Astrocyte (in vitro differentiated cells and primary cell): ENCODE data around the gene NBDY. TPM values are rescaled to one million over a fixed set of nuclear protein-coding genes. Genes with fewer than 3 reads are reported as not detected.

ENCODE experiments used
- DNase-seq: peaks from one replicate; pipeline ENCODE4 v3.0.0-alpha.2; 2010; ENCODE audit warnings: low read depth
- FAIRE-seq: peaks from 2 replicates; lab custom pipeline; 2011; peaks lifted over from hg19 to GRCh38; lab: Jason Lieb, UNC
- H2AFZ ChIP-seq: 2 replicates; pipeline ENCODE4 v1.6.0; 2012; ENCODE audit warnings: low read depth, low read length, inconsistent platforms
- H3K27ac ChIP-seq: 2 replicates; pipeline ENCODE4 v1.5.1; 2011; ENCODE audit warnings: low read depth, low read length, inconsistent platforms
- H3K27me3 ChIP-seq: 2 replicates; pipeline ENCODE4 v1.6.0; 2011; ENCODE audit warnings: low read length, inconsistent platforms; ENCODE audit not compliant: insufficient read depth
- H3K36me3 ChIP-seq: 2 replicates; pipeline ENCODE4 v1.5.1; 2011; ENCODE audit warnings: low read length, inconsistent platforms; ENCODE audit not compliant: insufficient read depth
- H3K4me1 ChIP-seq: 2 replicates; pipeline ENCODE4 v1.5.1; 2011; ENCODE audit warnings: low read length, inconsistent platforms; ENCODE audit not compliant: insufficient read depth
- H3K4me2 ChIP-seq: 2 replicates; pipeline ENCODE4 v1.6.0; 2012; ENCODE audit warnings: low read length, inconsistent platforms
- H3K4me3 ChIP-seq: 2 replicates; pipeline ENCODE4 v1.5.1; 2011; ENCODE audit warnings: low read depth, mild to moderate bottlenecking, low read length, inconsistent platforms; ENCODE audit not compliant: insufficient read depth
- H3K79me2 ChIP-seq: 2 replicates; pipeline ENCODE4 v1.6.0; 2012; ENCODE audit warnings: mild to moderate bottlenecking, low read length, inconsistent platforms; ENCODE audit not compliant: insufficient read depth
- H3K9ac ChIP-seq: 2 replicates; pipeline ENCODE4 v1.6.0; 2012; ENCODE audit warnings: mild to moderate bottlenecking, low read length, inconsistent platforms
- H3K9me3 ChIP-seq: 2 replicates; pipeline ENCODE4 v1.5.1; 2012; ENCODE audit warnings: low read depth, mild to moderate bottlenecking, low read length, inconsistent platforms; ENCODE audit not compliant: insufficient read depth
- H4K20me1 ChIP-seq: 2 replicates; pipeline ENCODE4 v1.6.0; 2012; ENCODE audit warnings: low read length, inconsistent platforms; ENCODE audit not compliant: insufficient read depth
- H3K27ac Mint-ChIP-seq: one replicate; pipeline ENCODE4 v1.8.0; 2021; ENCODE audit warnings: mild to moderate bottlenecking, mixed read lengths; ENCODE audit not compliant: unreplicated experiment
- H3K27me3 Mint-ChIP-seq: one replicate; pipeline ENCODE4 v1.8.0; 2021; ENCODE audit warnings: low read depth, mixed read lengths; ENCODE audit not compliant: unreplicated experiment
- H3K36me3 Mint-ChIP-seq: one replicate; pipeline ENCODE4 v1.8.0; 2021; ENCODE audit warnings: low read depth, mixed read lengths; ENCODE audit not compliant: unreplicated experiment
- H3K4me1 Mint-ChIP-seq: one replicate; pipeline ENCODE4 v1.8.0; 2021; ENCODE audit warnings: low read depth, mixed read lengths; ENCODE audit not compliant: unreplicated experiment
- H3K4me3 Mint-ChIP-seq: one replicate; pipeline ENCODE4 v1.8.0; 2021; ENCODE audit warnings: mild to moderate bottlenecking, moderate library complexity, mixed read lengths; ENCODE audit not compliant: unreplicated experiment
- H3K9me3 Mint-ChIP-seq: one replicate; pipeline ENCODE4 v1.8.0; 2021; ENCODE audit warnings: mild to moderate bottlenecking, mixed read lengths; ENCODE audit not compliant: unreplicated experiment
- CTCF ChIP-seq: IDR thresholded peaks from 2 replicates; pipeline ENCODE4 v1.5.1; 2011; ENCODE audit warnings: low read depth, mild to moderate bottlenecking, inconsistent platforms, low read length, moderate library complexity; ENCODE audit not compliant: insufficient read depth
- EZH2 ChIP-seq: IDR thresholded peaks from 2 replicates; pipeline ENCODE4 v1.6.1; 2012; ENCODE audit warnings: mild to moderate bottlenecking, low read length, inconsistent platforms; ENCODE audit not compliant: insufficient read depth
- total RNA-seq: library from RNA; stranded (reverse); gene quantifications from 2 replicates; pipeline ENCODE4 v1.2.1, GENCODE V29; 2021

NBDY gene
- total RNA-seq, 1 donor from 2014 or later, result 86.9 TPM

DNA sequence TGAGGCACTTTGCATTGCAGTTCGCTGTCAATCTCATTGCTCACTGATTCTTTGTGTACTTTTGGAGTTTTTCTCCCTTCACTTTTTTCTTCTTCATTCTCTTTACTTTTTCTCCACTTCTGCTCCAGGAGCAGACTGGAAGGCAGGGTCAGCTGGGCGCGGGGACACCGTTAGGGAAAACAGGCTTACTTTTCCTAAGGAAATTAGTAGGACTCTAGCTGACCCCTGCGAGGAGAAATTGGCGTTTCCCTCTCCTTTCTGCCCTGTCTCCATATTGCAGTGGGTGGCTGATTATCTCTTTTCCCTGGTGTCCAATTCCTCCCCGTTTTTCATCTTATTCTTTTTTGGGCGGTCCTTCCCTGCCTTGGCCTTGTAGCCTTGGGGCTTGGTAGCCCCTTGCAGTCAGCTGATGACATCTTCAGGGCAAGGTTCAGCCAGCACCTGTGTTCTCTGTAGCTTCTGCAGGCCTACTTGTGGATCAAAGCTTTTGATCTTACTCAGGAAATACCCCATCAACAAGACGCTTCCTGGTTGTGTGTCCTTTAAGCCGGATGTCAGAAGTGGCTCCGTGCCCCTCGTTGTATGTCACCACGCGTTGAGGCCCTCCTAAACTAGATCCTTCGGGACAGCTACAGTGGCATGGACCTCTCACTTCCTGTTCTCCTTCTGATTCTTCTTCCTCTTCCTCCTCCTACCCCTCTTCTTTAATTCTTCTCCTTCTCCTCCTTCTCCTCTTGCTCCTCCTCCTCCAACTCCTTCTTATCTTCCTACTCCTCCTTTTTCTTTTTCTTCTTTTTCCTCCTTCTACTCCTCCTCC lies 36.1 kb downstream of the NBDY start:
- H3K4me3 Mint-ChIP-seq, result no peak overlapping the region

DNA sequence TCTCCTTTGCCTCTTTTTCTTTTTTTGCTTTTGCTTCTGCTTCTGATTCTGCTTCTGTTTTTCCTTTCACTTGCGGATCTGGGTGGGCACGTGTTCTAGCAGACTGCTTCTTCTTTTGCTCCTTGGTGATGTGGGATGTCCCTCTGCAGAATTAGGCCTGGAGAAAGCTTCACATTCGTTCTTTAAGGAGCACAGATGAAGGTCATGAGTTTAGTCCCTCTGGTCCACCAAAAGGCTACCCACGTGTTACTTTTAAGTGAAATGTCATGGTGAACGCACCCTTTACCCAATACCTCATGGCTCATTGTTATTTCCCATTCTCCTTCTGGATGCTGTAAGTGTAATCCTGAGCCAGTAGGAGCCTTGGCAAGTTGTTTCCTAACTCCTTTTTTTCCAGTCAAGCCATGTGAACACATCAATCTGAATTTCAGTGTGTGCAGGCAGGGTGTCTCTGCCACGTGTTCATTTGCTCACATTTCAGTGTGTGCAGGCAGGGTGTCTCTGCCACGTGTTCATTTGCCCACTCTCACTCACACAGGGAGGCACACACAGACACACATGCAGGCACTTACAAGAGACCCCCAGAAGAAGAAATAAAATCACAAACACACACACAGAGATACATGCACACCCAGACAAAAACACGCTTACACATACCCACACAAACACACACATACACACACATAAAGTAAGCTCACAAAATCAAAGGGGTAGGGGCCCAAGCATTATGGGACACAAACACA lies 36.9 kb downstream of the NBDY start:
- H3K36me3 ChIP-seq, result no peaks in the 10 kb centered on the region
- no peaks in the 10 kb centered on the region for H3K9me3 Mint-ChIP-seq
- no peaks in the 10 kb centered on the region for H3K36me3 Mint-ChIP-seq
- DNase-seq (no peak), FAIRE-seq (peak; percentile 34)
- H3K9me3 ChIP-seq, result no peaks in the 10 kb centered on the region
- H3K27ac Mint-ChIP-seq, result peak overlapping the region; percentile 66
- peaks cover 27% of the 10 kb centered on the region for H3K4me1 Mint-ChIP-seq
- H3K4me1 ChIP-seq, result peaks cover 3% of the 10 kb centered on the region
- no peaks in the 10 kb centered on the region for H3K27me3 Mint-ChIP-seq
- H4K20me1 ChIP-seq, result peaks cover 30% of the 10 kb centered on the region
- no peak overlapping the region for H3K4me2 ChIP-seq
- H3K79me2 ChIP-seq, result no peaks in the 10 kb centered on the region
- H3K4me3 Mint-ChIP-seq, result peak overlapping the region; percentile 72
- H3K27me3 ChIP-seq, result no peaks in the 10 kb centered on the region
- no peak overlapping the region for H2AFZ ChIP-seq
- no peak overlapping the region for H3K9ac ChIP-seq
- H3K27ac ChIP-seq, result no peak overlapping the region
- no peak overlapping the region for H3K4me3 ChIP-seq
- TF ChIP-seq CTCF (no peak), EZH2 (no peak)

More for the DNA sequence above, 36.1 kb downstream of the NBDY start:
- Histone ChIP-seq H2AFZ (no peak overlapping the region), H3K9ac (no peak overlapping the region), H3K9me3 (no peaks in the 10 kb centered on the region), H3K27ac (no peak overlapping the region), H3K4me2 (no peak overlapping the region), H4K20me1 (peaks cover 30% of the 10 kb centered on the region), H3K36me3 (no peaks in the 10 kb centered on the region), H3K4me3 (no peak overlapping the region), H3K79me2 (no peaks in the 10 kb centered on the region), H3K27me3 (no peaks in the 10 kb centered on the region), H3K4me1 (peaks cover 3% of the 10 kb centered on the region)
- Mint-ChIP-seq H3K36me3 (no peaks in the 10 kb centered on the region), H3K27ac (no peak overlapping the region), H3K4me1 (peaks cover 27% of the 10 kb centered on the region), H3K9me3 (no peaks in the 10 kb centered on the region), H3K27me3 (no peaks in the 10 kb centered on the region)
- TF ChIP-seq CTCF (no peak), EZH2 (no peak)
- DNase-seq, result no peak
- no peak for FAIRE-seq
